Astrocyte (in vitro differentiated cells and primary cell): Measurements from ENCODE around the gene SEC63. TPM values are rescaled to one million over a fixed set of nuclear protein-coding genes. Genes with fewer than 3 reads are reported as not detected.
"Not testable (repeated sequence)": the region's sequence is repeated elsewhere in the genome, so short reads cannot be mapped to it uniquely, and the experiment has no call there.

Experiments
- DNase-seq: peaks from one replicate; pipeline ENCODE4 v3.0.0-alpha.2; 2010; ENCODE audit warnings: low read depth
- FAIRE-seq: peaks from 2 replicates; lab custom pipeline; 2011; peaks lifted over from hg19 to GRCh38; lab: Jason Lieb, UNC
- H2AFZ ChIP-seq: 2 replicates; pipeline ENCODE4 v1.6.0; 2012; ENCODE audit warnings: low read depth, low read length, inconsistent platforms
- H3K27ac ChIP-seq: 2 replicates; pipeline ENCODE4 v1.5.1; 2011; ENCODE audit warnings: low read depth, low read length, inconsistent platforms
- H3K27me3 ChIP-seq: 2 replicates; pipeline ENCODE4 v1.6.0; 2011; ENCODE audit warnings: low read length, inconsistent platforms; ENCODE audit not compliant: insufficient read depth
- H3K36me3 ChIP-seq: 2 replicates; pipeline ENCODE4 v1.5.1; 2011; ENCODE audit warnings: low read length, inconsistent platforms; ENCODE audit not compliant: insufficient read depth
- H3K4me1 ChIP-seq: 2 replicates; pipeline ENCODE4 v1.5.1; 2011; ENCODE audit warnings: low read length, inconsistent platforms; ENCODE audit not compliant: insufficient read depth
- H3K4me2 ChIP-seq: 2 replicates; pipeline ENCODE4 v1.6.0; 2012; ENCODE audit warnings: low read length, inconsistent platforms
- H3K4me3 ChIP-seq: 2 replicates; pipeline ENCODE4 v1.5.1; 2011; ENCODE audit warnings: low read depth, mild to moderate bottlenecking, low read length, inconsistent platforms; ENCODE audit not compliant: insufficient read depth
- H3K79me2 ChIP-seq: 2 replicates; pipeline ENCODE4 v1.6.0; 2012; ENCODE audit warnings: mild to moderate bottlenecking, low read length, inconsistent platforms; ENCODE audit not compliant: insufficient read depth
- H3K9ac ChIP-seq: 2 replicates; pipeline ENCODE4 v1.6.0; 2012; ENCODE audit warnings: mild to moderate bottlenecking, low read length, inconsistent platforms
- H3K9me3 ChIP-seq: 2 replicates; pipeline ENCODE4 v1.5.1; 2012; ENCODE audit warnings: low read depth, mild to moderate bottlenecking, low read length, inconsistent platforms; ENCODE audit not compliant: insufficient read depth
- H4K20me1 ChIP-seq: 2 replicates; pipeline ENCODE4 v1.6.0; 2012; ENCODE audit warnings: low read length, inconsistent platforms; ENCODE audit not compliant: insufficient read depth
- H3K27ac Mint-ChIP-seq: one replicate; pipeline ENCODE4 v1.8.0; 2021; ENCODE audit warnings: mild to moderate bottlenecking, mixed read lengths; ENCODE audit not compliant: unreplicated experiment
- H3K27me3 Mint-ChIP-seq: one replicate; pipeline ENCODE4 v1.8.0; 2021; ENCODE audit warnings: low read depth, mixed read lengths; ENCODE audit not compliant: unreplicated experiment
- H3K36me3 Mint-ChIP-seq: one replicate; pipeline ENCODE4 v1.8.0; 2021; ENCODE audit warnings: low read depth, mixed read lengths; ENCODE audit not compliant: unreplicated experiment
- H3K4me1 Mint-ChIP-seq: one replicate; pipeline ENCODE4 v1.8.0; 2021; ENCODE audit warnings: low read depth, mixed read lengths; ENCODE audit not compliant: unreplicated experiment
- H3K4me3 Mint-ChIP-seq: one replicate; pipeline ENCODE4 v1.8.0; 2021; ENCODE audit warnings: mild to moderate bottlenecking, moderate library complexity, mixed read lengths; ENCODE audit not compliant: unreplicated experiment
- H3K9me3 Mint-ChIP-seq: one replicate; pipeline ENCODE4 v1.8.0; 2021; ENCODE audit warnings: mild to moderate bottlenecking, mixed read lengths; ENCODE audit not compliant: unreplicated experiment
- CTCF ChIP-seq: IDR thresholded peaks from 2 replicates; pipeline ENCODE4 v1.5.1; 2011; ENCODE audit warnings: low read depth, mild to moderate bottlenecking, inconsistent platforms, low read length, moderate library complexity; ENCODE audit not compliant: insufficient read depth
- EZH2 ChIP-seq: IDR thresholded peaks from 2 replicates; pipeline ENCODE4 v1.6.1; 2012; ENCODE audit warnings: mild to moderate bottlenecking, low read length, inconsistent platforms; ENCODE audit not compliant: insufficient read depth
- total RNA-seq: library from RNA; stranded (reverse); gene quantifications from 2 replicates; pipeline ENCODE4 v1.2.1, GENCODE V29; 2021

Gene SEC63
- total RNA-seq, 1 donor from 2014 or later = 161 TPM

- Histone ChIP-seq H3K4me3 (no peak overlapping the region), H2AFZ (no peak overlapping the region), H3K27ac (no peak overlapping the region), H3K4me2 (no peak overlapping the region), H3K9ac (no peak overlapping the region), H3K27me3 (no peaks in the 10 kb centered on the region), H3K9me3 (no peaks in the 10 kb centered on the region), H4K20me1 (peaks cover 94% of the 10 kb centered on the region), H3K79me2 (peaks cover 98% of the 10 kb centered on the region), H3K4me1 (no peaks in the 10 kb centered on the region), H3K36me3 (no peaks in the 10 kb centered on the region)
- H3K27me3 Mint-ChIP-seq = no peaks in the 10 kb centered on the region
- no peak overlapping the region for H3K27ac Mint-ChIP-seq
- FAIRE-seq = no peak
- H3K4me3 Mint-ChIP-seq = no peak overlapping the region
- no peaks in the 10 kb centered on the region for H3K9me3 Mint-ChIP-seq
- no peak for DNase-seq
- no peak for TF ChIP-seq CTCF
- TF ChIP-seq EZH2 = no peak
- peaks cover 20% of the 10 kb centered on the region for H3K4me1 Mint-ChIP-seq
- H3K36me3 Mint-ChIP-seq = peaks cover 1% of the 10 kb centered on the region
Observed at GRCh38 chr6:107942142-107942541, 15.9 kb downstream of the SEC63 start.

- Mint-ChIP-seq H3K27ac (no peak overlapping the region), H3K4me3 (no peak overlapping the region), H3K27me3 (no peaks in the 10 kb centered on the region), H3K9me3 (no peaks in the 10 kb centered on the region), H3K36me3 (peaks cover 1% of the 10 kb centered on the region), H3K4me1 (peaks cover 20% of the 10 kb centered on the region)
- H3K79me2 ChIP-seq = peaks cover 97% of the 10 kb centered on the region
- H2AFZ ChIP-seq = no peak overlapping the region
- H3K27ac ChIP-seq = no peak overlapping the region
- H3K9ac ChIP-seq = no peak overlapping the region
- DNase-seq (no peak), FAIRE-seq (no peak)
- H3K4me1 ChIP-seq = no peaks in the 10 kb centered on the region
- H3K27me3 ChIP-seq = no peaks in the 10 kb centered on the region
- no peaks in the 10 kb centered on the region for H3K36me3 ChIP-seq
- peaks cover 94% of the 10 kb centered on the region for H4K20me1 ChIP-seq
- H3K9me3 ChIP-seq = no peaks in the 10 kb centered on the region
- no peak overlapping the region for H3K4me3 ChIP-seq
- H3K4me2 ChIP-seq = no peak overlapping the region
- TF ChIP-seq EZH2 (no peak), CTCF (no peak)
Observed at GRCh38 chr6:107941627-107942026, 16.4 kb downstream of the SEC63 start.

- Histone ChIP-seq H3K27me3 (no peaks in the 10 kb centered on the region), H4K20me1 (peaks cover 94% of the 10 kb centered on the region)
Observed at GRCh38 chr6:107941199-107941598, 16.8 kb downstream of the SEC63 start.

GRCh38 chr6:107936910-107937292 is 21.1 kb downstream of the SEC63 start:
- Histone ChIP-seq H4K20me1 (peaks cover 74% of the 10 kb centered on the region), H3K79me2 (peaks cover 79% of the 10 kb centered on the region)
- H3K27ac ChIP-seq, H3K4me3 Mint-ChIP-seq, H2AFZ ChIP-seq, H3K27me3 ChIP-seq, H3K4me1 ChIP-seq, H3K9me3 ChIP-seq, H3K36me3 ChIP-seq, H3K4me3 ChIP-seq, H3K9me3 Mint-ChIP-seq, H3K27ac Mint-ChIP-seq, H3K4me2 ChIP-seq, H3K27me3 Mint-ChIP-seq, FAIRE-seq, DNase-seq, H3K9ac ChIP-seq, H3K4me1 Mint-ChIP-seq: not testable (repeated sequence)
- peaks cover 12% of the 10 kb centered on the region for H3K36me3 Mint-ChIP-seq

More at GRCh38 chr6:107941199-107941598, 16.8 kb downstream of the SEC63 start:
- Histone ChIP-seq H3K4me3 (no peak overlapping the region), H3K9me3 (no peaks in the 10 kb centered on the region), H3K27ac (no peak overlapping the region), H3K36me3 (no peaks in the 10 kb centered on the region), H3K4me2 (no peak overlapping the region), H3K9ac (no peak overlapping the region), H2AFZ (no peak overlapping the region), H3K79me2 (peaks cover 97% of the 10 kb centered on the region), H3K4me1 (no peaks in the 10 kb centered on the region)
- no peaks in the 10 kb centered on the region for H3K9me3 Mint-ChIP-seq
- H3K4me1 Mint-ChIP-seq = peaks cover 20% of the 10 kb centered on the region
- DNase-seq = no peak
- FAIRE-seq = no peak
- peaks cover 1% of the 10 kb centered on the region for H3K36me3 Mint-ChIP-seq
- H3K27me3 Mint-ChIP-seq = no peaks in the 10 kb centered on the region
- H3K27ac Mint-ChIP-seq = no peak overlapping the region
- no peak overlapping the region for H3K4me3 Mint-ChIP-seq
- TF ChIP-seq CTCF = no peak
- TF ChIP-seq EZH2 = no peak
